D721Med (cell line): ENCODE measurements around the gene ROGDI.

Experiments used
- DNase-seq: peaks from one replicate; pipeline ENCODE4 v3.0.0; 2011; ENCODE audit warnings: low spot score; ENCODE audit not compliant: insufficient read length
- FAIRE-seq: peaks from 2 replicates; lab custom pipeline; 2011; peaks lifted over from hg19 to GRCh38; lab: Jason Lieb, UNC
- CTCF ChIP-seq: IDR thresholded peaks from 2 replicates; pipeline ENCODE4 v1.5.1; 2012; ENCODE audit warnings: mild to moderate bottlenecking, control low read depth; ENCODE audit not compliant: insufficient read depth; ENCODE audit errors: missing control alignments

The ROGDI gene

GRCh38 chr16:4813251-4814003 is 11.0 kb upstream of the ROGDI start:
- FAIRE-seq (no peak), DNase-seq (no peak)
- TF ChIP-seq CTCF, result no peak

GRCh38 chr16:4811773-4812172 is 9.3 kb upstream of the ROGDI start:
- TF ChIP-seq CTCF, result no peak
- DNase-seq (no peak), FAIRE-seq (no peak)

- FAIRE-seq (no peak), DNase-seq (no peak)
- no peak for TF ChIP-seq CTCF
These were observed 8.8 kb upstream of the ROGDI start for GRCh38 chr16:4811242-4811641.

GRCh38 chr16:4806280-4806679 is 3.8 kb upstream of the ROGDI start:
- TF ChIP-seq CTCF, result no peak
- no peak for FAIRE-seq
- DNase-seq, result no peak

GRCh38 chr16:4805231-4805630 is 2.8 kb upstream of the ROGDI start:
- FAIRE-seq (no peak), DNase-seq (no peak)

GRCh38 chr16:4803898-4804762 is 1.7 kb upstream of the ROGDI start:
- DNase-seq (no peak), FAIRE-seq (no peak)
- no peak for TF ChIP-seq CTCF

More at GRCh38 chr16:4805231-4805630, 2.8 kb upstream of the ROGDI start:
- no peak for TF ChIP-seq CTCF
